WTC11 (cell line): ENCODE measurements around the gene KIF21A. TPM values are rescaled to one million over a fixed set of nuclear protein-coding genes. Genes with fewer than 3 reads are reported as not detected.

Experiments used
- ATAC-seq: fragments of 200-7000 bp; cut with Tn5 transposase; 2 replicates; pipeline ENCODE4 v1.10.0; 2021; ENCODE audit warnings: mild to moderate bottlenecking, moderate library complexity
- CTCF ChIA-PET: fragments of 300-600 bp; sonication (Branson Sonifier 250); formaldehyde crosslinking; loops from one replicate; lab custom pipeline; 2021; ENCODE audit warnings: antibody characterized with exemption; lab: Charles Lee
- POLR2A ChIA-PET: fragments of 350-600 bp; sonication (Branson Sonifier 250); formaldehyde crosslinking; loops from one replicate; lab custom pipeline; 2021; ENCODE audit warnings: antibody characterized with exemption; lab: Charles Lee
- DNase-seq: peaks from one replicate; pipeline ENCODE4 v3.0.0; 2021; ENCODE audit warnings: low spot score
- H3K27ac Mint-ChIP-seq: 2 replicates; pipeline ENCODE4 v1.8.0; 2021; ENCODE audit warnings: mixed read lengths
- H3K27me3 Mint-ChIP-seq: 2 replicates; pipeline ENCODE4 v1.8.0; 2021; ENCODE audit warnings: low read depth, mild to moderate bottlenecking, moderate library complexity, mixed read lengths
- H3K36me3 Mint-ChIP-seq: 2 replicates; pipeline ENCODE4 v1.8.0; 2021; ENCODE audit warnings: mixed read lengths
- H3K4me1 Mint-ChIP-seq: 2 replicates; pipeline ENCODE4 v1.8.0; 2022; ENCODE audit warnings: mixed read lengths
- H3K4me3 Mint-ChIP-seq: 2 replicates; pipeline ENCODE4 v1.8.0; 2021; ENCODE audit warnings: mild to moderate bottlenecking, moderate library complexity, mixed read lengths
- H3K9me3 Mint-ChIP-seq: 2 replicates; pipeline ENCODE4 v1.8.0; 2021; ENCODE audit warnings: mixed read lengths
- ELF4 ChIP-seq: sonication (generic); formaldehyde crosslinking; IDR thresholded peaks from 2 replicates; pipeline ENCODE4 v1.8.1; 2022; ENCODE audit warnings: low read depth, mild to moderate bottlenecking, moderate library complexity, missing genetic modification reagents
- FOXK1 ChIP-seq: sonication (generic); formaldehyde crosslinking; IDR thresholded peaks from 2 replicates; pipeline ENCODE4 v1.8.0; 2022; ENCODE audit warnings: mild to moderate bottlenecking, moderate library complexity, missing genetic modification reagents
- FOXP1 ChIP-seq: sonication (generic); formaldehyde crosslinking; IDR thresholded peaks from 2 replicates; pipeline ENCODE4 v1.8.0; 2022; ENCODE audit warnings: missing genetic modification reagents, mild to moderate bottlenecking, moderate library complexity, borderline replicate concordance
- GABPB1 ChIP-seq: sonication (generic); formaldehyde crosslinking; IDR thresholded peaks from 2 replicates; pipeline ENCODE4 v1.8.1; 2023; ENCODE audit warnings: mild to moderate bottlenecking, missing genetic modification reagents
- GRHL2 ChIP-seq: fragments of 250-450 bp; sonication (Bioruptor Pico); IDR thresholded peaks from 2 replicates; pipeline ENCODE4 v1.8.0; 2022; ENCODE audit warnings: mild to moderate bottlenecking, moderate library complexity; ENCODE audit not compliant: insufficient replicate concordance, severe bottlenecking
- NFATC4 ChIP-seq: fragments of 250-450 bp; sonication (Bioruptor Pico); IDR thresholded peaks from 2 replicates; pipeline ENCODE4 v1.9.0; 2021; ENCODE audit warnings: mild to moderate bottlenecking
- NFE2L1 ChIP-seq: sonication (generic); formaldehyde crosslinking; IDR thresholded peaks from 2 replicates; pipeline ENCODE4 v1.8.1; 2023; ENCODE audit warnings: missing genetic modification reagents
- PRRX2 ChIP-seq: fragments of 250-450 bp; sonication (Bioruptor Pico); IDR thresholded peaks from 2 replicates; pipeline ENCODE4 v1.8.0; 2021; ENCODE audit warnings: mild to moderate bottlenecking
- RELA ChIP-seq: sonication (generic); formaldehyde crosslinking; IDR thresholded peaks from 2 replicates; pipeline ENCODE4 v1.8.1; 2022; ENCODE audit warnings: missing genetic modification reagents, mild to moderate bottlenecking, borderline replicate concordance
- TEAD1 ChIP-seq: sonication (generic); formaldehyde crosslinking; IDR thresholded peaks from 2 replicates; pipeline ENCODE4 v1.8.0; 2022; ENCODE audit warnings: mild to moderate bottlenecking, missing genetic modification reagents
- TEAD4 ChIP-seq: sonication (generic); formaldehyde crosslinking; IDR thresholded peaks from 2 replicates; pipeline ENCODE4 v1.8.0; 2022; ENCODE audit warnings: mild to moderate bottlenecking, missing genetic modification reagents
- ZNF138 ChIP-seq: sonication (generic); formaldehyde crosslinking; conservative IDR thresholded peaks from 2 replicates; pipeline ENCODE4 v1.8.1; 2022; ENCODE audit warnings: mild to moderate bottlenecking, moderate library complexity, missing genetic modification reagents
- ZNF396 ChIP-seq: fragments of 250-450 bp; sonication (Bioruptor Pico); IDR thresholded peaks from 2 replicates; pipeline ENCODE4 v1.8.0; 2021; ENCODE audit warnings: mild to moderate bottlenecking, moderate library complexity, borderline replicate concordance
- total RNA-seq: library from RNA; stranded (reverse); gene quantifications from 3 replicates; pipeline ENCODE4 v1.2.3, GENCODE V29; 2021
- TF ChIP-seq, protein P1 (sequence below): sonication (generic); formaldehyde crosslinking; IDR thresholded peaks from 2 replicates; pipeline ENCODE4 v1.8.0; 2022; ENCODE audit warnings: mild to moderate bottlenecking, missing genetic modification reagents
- TF ChIP-seq, protein P2 (sequence below): fragments of 250-450 bp; sonication (Bioruptor Pico); IDR thresholded peaks from 2 replicates; pipeline ENCODE4 v2.1.2; 2022; ENCODE audit warnings: mild to moderate bottlenecking, moderate library complexity
- TF ChIP-seq, protein P3 (sequence below): fragments of 250-450 bp; sonication (Bioruptor Pico); IDR thresholded peaks from 2 replicates; pipeline ENCODE4 v1.9.0; 2021; ENCODE audit warnings: mild to moderate bottlenecking
- TF ChIP-seq, protein P4 (sequence below): sonication (generic); formaldehyde crosslinking; IDR thresholded peaks from 2 replicates; pipeline ENCODE4 v1.8.0; 2022; ENCODE audit warnings: mild to moderate bottlenecking, missing genetic modification reagents
- TF ChIP-seq, protein P5 (sequence below): sonication (generic); formaldehyde crosslinking; IDR thresholded peaks from 2 replicates; pipeline ENCODE4 v1.8.0; 2022; ENCODE audit warnings: mild to moderate bottlenecking, missing genetic modification reagents
- TF ChIP-seq, protein P6 (sequence below): sonication (generic); formaldehyde crosslinking; IDR thresholded peaks from 2 replicates; pipeline ENCODE4 v1.8.0; 2023; ENCODE audit warnings: mild to moderate bottlenecking, missing genetic modification reagents
- TF ChIP-seq, protein P7 (sequence below): sonication (generic); formaldehyde crosslinking; IDR thresholded peaks from 2 replicates; pipeline ENCODE4 v1.8.1; 2022; ENCODE audit warnings: missing genetic modification reagents, borderline replicate concordance
- TF ChIP-seq, protein P8 (sequence below): fragments of 250-450 bp; sonication (Bioruptor Pico); IDR thresholded peaks from 2 replicates; pipeline ENCODE4 v1.9.0; 2021; ENCODE audit warnings: moderate library complexity, mild to moderate bottlenecking, inconsistent platforms, borderline replicate concordance
- TF ChIP-seq, protein P9 (sequence below): sonication (generic); formaldehyde crosslinking; IDR thresholded peaks from 2 replicates; pipeline ENCODE4 v1.8.1; 2023; ENCODE audit warnings: mild to moderate bottlenecking, missing genetic modification reagents, moderate library complexity

The KIF21A gene
- total RNA-seq, 1 experiment from 2014 or later = 34.7 TPM

DNA sequence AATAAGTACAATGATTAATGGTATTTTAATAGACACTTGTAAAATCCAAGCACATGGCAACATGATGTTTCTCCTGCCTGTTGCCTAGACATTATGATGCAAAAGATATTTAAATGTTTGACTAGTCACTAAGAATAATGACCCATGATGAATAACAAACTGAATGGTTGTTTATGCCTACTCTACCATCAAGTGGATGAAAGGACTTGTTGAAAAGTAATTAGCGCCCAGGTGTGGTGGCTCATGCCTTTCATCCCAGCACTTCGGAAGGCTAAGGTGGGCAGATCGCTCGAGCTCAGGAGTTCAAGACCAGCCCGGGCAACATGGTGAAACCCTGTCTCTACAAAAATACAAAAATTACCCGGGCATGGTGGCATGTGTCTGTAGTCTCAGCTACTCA, 30.7 kb downstream of the KIF21A start:
- TF ChIP-seq FOXK1 (CRISPR knock-in tag) (peak; percentile 73; the same call in 1 of the 2 replicates), TEAD1 (CRISPR knock-in tag) (0 out of 2 replicates have a peak, but pooled peaks have one; percentile 53)
- TF ChIP-seq, protein P1, sequence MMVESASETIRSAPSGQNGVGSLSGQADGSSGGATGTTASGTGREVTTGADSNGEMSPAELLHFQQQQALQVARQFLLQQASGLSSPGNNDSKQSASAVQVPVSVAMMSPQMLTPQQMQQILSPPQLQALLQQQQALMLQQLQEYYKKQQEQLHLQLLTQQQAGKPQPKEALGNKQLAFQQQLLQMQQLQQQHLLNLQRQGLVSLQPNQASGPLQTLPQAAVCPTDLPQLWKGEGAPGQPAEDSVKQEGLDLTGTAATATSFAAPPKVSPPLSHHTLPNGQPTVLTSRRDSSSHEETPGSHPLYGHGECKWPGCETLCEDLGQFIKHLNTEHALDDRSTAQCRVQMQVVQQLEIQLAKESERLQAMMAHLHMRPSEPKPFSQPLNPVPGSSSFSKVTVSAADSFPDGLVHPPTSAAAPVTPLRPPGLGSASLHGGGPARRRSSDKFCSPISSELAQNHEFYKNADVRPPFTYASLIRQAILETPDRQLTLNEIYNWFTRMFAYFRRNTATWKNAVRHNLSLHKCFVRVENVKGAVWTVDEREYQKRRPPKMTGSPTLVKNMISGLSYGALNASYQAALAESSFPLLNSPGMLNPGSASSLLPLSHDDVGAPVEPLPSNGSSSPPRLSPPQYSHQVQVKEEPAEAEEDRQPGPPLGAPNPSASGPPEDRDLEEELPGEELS (CRISPR knock-in tag) = peak; percentile 33; the same call in 1 of the 2 replicates
- TF ChIP-seq, protein P2, sequence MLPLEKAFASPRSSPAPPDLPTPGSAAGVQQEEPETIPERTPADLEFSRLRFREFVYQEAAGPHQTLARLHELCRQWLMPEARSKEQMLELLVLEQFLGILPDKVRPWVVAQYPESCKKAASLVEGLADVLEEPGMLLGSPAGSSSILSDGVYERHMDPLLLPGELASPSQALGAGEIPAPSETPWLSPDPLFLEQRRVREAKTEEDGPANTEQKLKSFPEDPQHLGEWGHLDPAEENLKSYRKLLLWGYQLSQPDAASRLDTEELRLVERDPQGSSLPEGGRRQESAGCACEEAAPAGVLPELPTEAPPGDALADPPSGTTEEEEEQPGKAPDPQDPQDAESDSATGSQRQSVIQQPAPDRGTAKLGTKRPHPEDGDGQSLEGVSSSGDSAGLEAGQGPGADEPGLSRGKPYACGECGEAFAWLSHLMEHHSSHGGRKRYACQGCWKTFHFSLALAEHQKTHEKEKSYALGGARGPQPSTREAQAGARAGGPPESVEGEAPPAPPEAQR (CRISPR knock-in tag) = no peak
- TF ChIP-seq, protein P3, sequence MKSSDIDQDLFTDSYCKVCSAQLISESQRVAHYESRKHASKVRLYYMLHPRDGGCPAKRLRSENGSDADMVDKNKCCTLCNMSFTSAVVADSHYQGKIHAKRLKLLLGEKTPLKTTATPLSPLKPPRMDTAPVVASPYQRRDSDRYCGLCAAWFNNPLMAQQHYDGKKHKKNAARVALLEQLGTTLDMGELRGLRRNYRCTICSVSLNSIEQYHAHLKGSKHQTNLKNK (CRISPR knock-in tag) = peak; percentile 79; the same call in 1 of the 2 replicates
- no peaks in the 10 kb centered on the region for H3K9me3 Mint-ChIP-seq
- no peaks in the 10 kb centered on the region; the same call in 1 of the 2 replicates for H3K36me3 Mint-ChIP-seq
- no peak overlapping the region for H3K27ac Mint-ChIP-seq
- peaks cover 33% of the 10 kb centered on the region for H3K4me1 Mint-ChIP-seq
- POLR2A ChIA-PET = no interaction called here
- DNase-seq (peak; percentile 27), ATAC-seq (peak; percentile 91)
- peaks cover 58% of the 10 kb centered on the region for H3K27me3 Mint-ChIP-seq
- CTCF ChIA-PET = no interaction called here
- no peak overlapping the region for H3K4me3 Mint-ChIP-seq

DNA sequence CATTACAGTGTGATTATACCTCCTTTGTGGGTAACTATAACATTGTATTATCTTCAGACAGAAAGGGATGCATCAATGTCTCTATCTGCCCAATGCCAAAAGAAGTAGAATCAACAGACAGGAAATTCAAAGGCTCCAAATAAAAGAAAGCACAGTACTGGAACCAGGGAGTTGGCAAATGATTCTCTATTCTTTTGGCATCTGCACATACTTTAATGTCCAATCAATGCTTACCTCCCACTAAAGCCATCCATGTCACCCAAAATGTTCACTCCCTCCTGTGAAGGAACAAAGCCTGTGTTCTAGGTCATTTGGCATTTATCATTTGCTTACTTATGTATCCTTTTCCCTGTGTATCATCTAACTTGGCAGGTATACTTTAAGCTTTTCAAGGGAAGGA, 36.7 kb downstream of the KIF21A start:
- ChIA-PET CTCF (interaction anchor here (0.7 to 1.8 kb wide), 3 partner anchors 9 to 41 kb away, joined by 3 to 7 read pairs (median 3); no protein-coding TSS in a partner anchor), POLR2A (no interaction called here)
- no peak for DNase-seq
- Mint-ChIP-seq H3K27me3 (peaks cover 18% of the 10 kb centered on the region), H3K27ac (no peak overlapping the region; the same call in 1 of the 2 replicates), H3K9me3 (no peaks in the 10 kb centered on the region), H3K36me3 (no peaks in the 10 kb centered on the region; the same call in 1 of the 2 replicates), H3K4me3 (no peak overlapping the region), H3K4me1 (peaks cover 37% of the 10 kb centered on the region)
- TF ChIP-seq, protein P4, sequence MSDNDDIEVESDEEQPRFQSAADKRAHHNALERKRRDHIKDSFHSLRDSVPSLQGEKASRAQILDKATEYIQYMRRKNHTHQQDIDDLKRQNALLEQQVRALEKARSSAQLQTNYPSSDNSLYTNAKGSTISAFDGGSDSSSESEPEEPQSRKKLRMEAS = no peak
- no peak for TF ChIP-seq FOXP1 (CRISPR knock-in tag)
- TF ChIP-seq, protein P5, sequence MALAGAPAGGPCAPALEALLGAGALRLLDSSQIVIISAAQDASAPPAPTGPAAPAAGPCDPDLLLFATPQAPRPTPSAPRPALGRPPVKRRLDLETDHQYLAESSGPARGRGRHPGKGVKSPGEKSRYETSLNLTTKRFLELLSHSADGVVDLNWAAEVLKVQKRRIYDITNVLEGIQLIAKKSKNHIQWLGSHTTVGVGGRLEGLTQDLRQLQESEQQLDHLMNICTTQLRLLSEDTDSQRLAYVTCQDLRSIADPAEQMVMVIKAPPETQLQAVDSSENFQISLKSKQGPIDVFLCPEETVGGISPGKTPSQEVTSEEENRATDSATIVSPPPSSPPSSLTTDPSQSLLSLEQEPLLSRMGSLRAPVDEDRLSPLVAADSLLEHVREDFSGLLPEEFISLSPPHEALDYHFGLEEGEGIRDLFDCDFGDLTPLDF (CRISPR knock-in tag) = no peak
- TF ChIP-seq, protein P6, sequence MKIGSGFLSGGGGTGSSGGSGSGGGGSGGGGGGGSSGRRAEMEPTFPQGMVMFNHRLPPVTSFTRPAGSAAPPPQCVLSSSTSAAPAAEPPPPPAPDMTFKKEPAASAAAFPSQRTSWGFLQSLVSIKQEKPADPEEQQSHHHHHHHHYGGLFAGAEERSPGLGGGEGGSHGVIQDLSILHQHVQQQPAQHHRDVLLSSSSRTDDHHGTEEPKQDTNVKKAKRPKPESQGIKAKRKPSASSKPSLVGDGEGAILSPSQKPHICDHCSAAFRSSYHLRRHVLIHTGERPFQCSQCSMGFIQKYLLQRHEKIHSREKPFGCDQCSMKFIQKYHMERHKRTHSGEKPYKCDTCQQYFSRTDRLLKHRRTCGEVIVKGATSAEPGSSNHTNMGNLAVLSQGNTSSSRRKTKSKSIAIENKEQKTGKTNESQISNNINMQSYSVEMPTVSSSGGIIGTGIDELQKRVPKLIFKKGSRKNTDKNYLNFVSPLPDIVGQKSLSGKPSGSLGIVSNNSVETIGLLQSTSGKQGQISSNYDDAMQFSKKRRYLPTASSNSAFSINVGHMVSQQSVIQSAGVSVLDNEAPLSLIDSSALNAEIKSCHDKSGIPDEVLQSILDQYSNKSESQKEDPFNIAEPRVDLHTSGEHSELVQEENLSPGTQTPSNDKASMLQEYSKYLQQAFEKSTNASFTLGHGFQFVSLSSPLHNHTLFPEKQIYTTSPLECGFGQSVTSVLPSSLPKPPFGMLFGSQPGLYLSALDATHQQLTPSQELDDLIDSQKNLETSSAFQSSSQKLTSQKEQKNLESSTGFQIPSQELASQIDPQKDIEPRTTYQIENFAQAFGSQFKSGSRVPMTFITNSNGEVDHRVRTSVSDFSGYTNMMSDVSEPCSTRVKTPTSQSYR (CRISPR knock-in tag) = no peak
- TF ChIP-seq PRRX2 (CRISPR knock-in tag) = no peak
- TF ChIP-seq ELF4 (CRISPR knock-in tag) = no peak
- TF ChIP-seq GRHL2 = no peak
- no peak for TF ChIP-seq RELA
- TF ChIP-seq, protein P7, sequence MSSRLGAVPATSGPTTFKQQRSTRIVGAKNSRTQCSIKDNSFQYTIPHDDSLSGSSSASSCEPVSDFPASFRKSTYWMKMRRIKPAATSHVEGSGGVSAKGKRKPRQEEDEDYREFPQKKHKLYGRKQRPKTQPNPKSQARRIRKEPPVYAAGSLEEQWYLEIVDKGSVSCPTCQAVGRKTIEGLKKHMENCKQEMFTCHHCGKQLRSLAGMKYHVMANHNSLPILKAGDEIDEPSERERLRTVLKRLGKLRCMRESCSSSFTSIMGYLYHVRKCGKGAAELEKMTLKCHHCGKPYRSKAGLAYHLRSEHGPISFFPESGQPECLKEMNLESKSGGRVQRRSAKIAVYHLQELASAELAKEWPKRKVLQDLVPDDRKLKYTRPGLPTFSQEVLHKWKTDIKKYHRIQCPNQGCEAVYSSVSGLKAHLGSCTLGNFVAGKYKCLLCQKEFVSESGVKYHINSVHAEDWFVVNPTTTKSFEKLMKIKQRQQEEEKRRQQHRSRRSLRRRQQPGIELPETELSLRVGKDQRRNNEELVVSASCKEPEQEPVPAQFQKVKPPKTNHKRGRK (CRISPR knock-in tag) = no peak
- no peak for TF ChIP-seq GABPB1
- no peak for TF ChIP-seq NFE2L1
- TF ChIP-seq NFATC4 (CRISPR knock-in tag) = no peak
- no peak for TF ChIP-seq ZNF396 (CRISPR knock-in tag)
- TF ChIP-seq, protein P8, sequence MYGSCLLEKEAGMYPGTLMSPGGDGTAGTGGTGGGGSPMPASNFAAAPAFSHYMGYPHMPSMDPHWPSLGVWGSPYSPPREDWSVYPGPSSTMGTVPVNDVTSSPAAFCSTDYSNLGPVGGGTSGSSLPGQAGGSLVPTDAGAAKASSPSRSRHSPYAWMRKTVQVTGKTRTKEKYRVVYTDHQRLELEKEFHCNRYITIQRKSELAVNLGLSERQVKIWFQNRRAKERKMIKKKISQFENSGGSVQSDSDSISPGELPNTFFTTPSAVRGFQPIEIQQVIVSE (CRISPR knock-in tag) = no peak
- TF ChIP-seq ZNF138 (CRISPR knock-in tag) = no peak
- TF ChIP-seq TEAD4 (CRISPR knock-in tag) = no peak
- TF ChIP-seq, protein P9, sequence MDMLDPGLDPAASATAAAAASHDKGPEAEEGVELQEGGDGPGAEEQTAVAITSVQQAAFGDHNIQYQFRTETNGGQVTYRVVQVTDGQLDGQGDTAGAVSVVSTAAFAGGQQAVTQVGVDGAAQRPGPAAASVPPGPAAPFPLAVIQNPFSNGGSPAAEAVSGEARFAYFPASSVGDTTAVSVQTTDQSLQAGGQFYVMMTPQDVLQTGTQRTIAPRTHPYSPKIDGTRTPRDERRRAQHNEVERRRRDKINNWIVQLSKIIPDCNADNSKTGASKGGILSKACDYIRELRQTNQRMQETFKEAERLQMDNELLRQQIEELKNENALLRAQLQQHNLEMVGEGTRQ (CRISPR knock-in tag) = no peak
- ATAC-seq = no peak
